COR-L47 (cell line): ENCODE measurements around the gene ZNF576.
"Not testable (repeated sequence)": the region's sequence is repeated elsewhere in the genome, so short reads cannot be mapped to it uniquely, and the experiment has no call there.

Experiments used
- DNase-seq: peaks from one replicate; lab custom pipeline; 2025; lab: John Stamatoyannopoulos, UW

Gene ZNF576, protein sequence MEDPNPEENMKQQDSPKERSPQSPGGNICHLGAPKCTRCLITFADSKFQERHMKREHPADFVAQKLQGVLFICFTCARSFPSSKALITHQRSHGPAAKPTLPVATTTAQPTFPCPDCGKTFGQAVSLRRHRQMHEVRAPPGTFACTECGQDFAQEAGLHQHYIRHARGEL

DNA sequence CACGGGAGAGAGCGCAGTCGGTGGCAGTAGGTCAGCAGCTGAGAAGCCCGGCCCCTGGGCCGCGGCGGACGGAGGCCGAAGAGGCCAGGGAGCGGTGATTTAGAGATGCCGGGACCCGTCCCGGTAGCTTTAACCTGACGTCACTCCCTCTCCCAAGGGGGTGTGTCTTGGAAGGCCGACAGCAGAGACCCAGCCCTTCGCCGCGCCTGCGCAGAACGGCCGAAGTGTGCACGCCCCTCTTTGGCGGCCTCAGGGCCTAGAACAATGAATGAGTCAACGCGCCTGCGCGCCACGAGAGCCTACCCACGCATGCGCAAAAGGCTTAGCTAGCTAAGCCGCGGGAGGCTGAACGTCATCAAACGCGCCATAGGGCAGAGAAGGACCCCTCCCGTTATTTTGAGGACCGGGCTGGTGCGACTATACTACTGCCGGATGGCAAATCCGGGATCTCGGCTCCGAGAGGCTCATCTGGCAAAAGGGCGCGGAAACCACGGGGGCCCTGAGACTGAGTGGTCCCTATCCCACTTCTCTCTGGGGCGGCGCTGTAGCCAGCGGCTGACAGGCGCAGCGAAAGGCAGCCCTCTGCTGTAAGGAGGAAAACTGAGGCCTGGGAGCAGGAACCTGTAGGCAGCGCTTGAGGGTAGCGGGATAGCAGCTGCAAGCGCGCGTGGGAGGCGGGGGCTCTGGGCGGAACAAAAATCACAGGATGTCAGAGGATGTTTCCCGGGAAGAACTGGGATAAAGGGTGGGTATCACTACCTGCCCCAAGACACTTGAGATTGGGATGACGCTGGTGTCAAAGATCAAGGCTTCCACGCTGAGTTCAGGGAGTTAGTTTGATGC is at the start of gene ZNF576, which contains the start of gene IRGQ:
TSS of gene ZNF576 (plus strand) at position 597 of the 843 bp plus-strand sequence. CDS start 514 bp downstream, outside the sequence.
TSS of gene IRGQ (minus strand) at position 136 of the 843 bp plus-strand sequence. CDS start 796 bp downstream, outside the sequence.
- DNase-seq, result peak; percentile 100

DNA sequence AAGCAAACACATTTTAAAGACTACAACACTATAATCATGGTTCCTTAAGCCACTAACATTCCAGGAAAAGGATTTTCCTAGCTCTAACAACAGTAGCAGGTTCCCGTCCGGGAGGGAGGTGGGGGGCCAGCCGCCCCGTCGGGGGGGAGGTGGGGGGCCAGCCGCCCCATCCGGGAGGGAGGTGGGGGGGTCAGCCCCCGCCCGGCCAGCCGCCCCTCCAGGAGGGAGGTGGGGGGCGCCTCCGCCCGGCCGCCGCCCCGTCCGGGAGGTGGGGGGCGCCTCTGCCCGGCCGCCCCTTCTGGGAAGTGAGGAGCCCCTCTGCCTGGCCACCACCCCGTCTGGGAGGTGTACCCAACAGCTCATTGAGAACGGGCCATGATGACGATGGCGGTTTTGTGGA is 48.5 kb upstream of the ZNF576 start:
- not testable (repeated sequence) for DNase-seq

DNA sequence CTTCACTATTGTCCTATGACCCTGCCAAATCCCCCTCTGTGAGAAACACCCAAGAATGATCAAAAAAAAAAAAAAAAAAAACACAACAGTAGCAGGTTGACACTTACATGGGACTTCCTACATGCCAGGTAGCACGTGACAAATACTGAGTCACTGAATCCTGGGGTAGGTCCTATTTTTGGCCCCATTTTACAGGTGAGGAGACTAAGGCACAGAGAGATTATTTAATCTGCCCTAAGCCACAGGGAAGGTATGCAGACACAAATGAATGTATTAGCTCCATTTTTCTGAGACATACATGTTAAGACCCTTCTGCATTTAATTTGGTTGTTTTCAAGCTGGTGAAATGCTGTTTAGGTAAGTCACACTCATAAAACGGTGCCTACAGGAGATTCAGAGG is 47.7 kb upstream of the ZNF576 start:
- DNase-seq, result no peak

DNA sequence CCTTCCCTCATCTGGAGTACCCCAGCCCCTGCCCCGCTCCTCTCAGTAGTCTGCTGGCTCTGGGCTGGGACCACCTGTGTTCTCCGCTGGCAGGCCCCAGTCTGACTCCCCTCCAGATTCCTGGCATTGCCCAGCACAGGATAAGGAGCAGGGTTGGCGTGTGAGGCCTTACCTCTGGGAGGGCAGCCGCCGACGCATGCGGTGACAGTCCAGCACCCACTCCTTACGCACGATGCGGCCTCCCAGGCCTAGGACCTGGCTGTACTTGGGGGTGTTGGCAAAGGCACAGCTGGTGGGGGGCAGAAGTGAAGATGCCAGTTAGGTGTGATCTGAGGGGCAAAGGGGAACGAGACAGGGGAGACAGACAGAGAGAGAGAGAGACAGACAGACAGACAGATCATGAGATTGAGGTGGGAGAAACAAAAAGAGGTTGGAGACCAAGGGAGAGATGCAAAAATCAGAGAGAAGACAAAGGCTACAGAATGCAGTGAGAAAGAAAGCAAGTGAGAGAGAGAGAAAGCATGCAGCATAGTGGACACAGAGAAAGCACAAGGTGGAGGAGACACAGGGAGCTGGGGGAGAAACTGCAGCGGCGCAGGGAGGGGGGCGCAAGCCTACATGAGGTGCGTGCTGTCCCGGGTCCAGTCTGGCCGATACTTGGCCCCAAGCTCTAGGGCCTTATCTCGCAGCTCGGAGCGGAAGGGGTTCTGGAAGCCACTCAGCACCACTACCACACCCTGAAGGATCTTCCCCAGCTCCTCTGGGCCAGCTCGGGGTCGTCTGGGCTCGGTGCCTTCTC is 44.8 kb upstream of the ZNF576 start:
- no peak for DNase-seq

DNA sequence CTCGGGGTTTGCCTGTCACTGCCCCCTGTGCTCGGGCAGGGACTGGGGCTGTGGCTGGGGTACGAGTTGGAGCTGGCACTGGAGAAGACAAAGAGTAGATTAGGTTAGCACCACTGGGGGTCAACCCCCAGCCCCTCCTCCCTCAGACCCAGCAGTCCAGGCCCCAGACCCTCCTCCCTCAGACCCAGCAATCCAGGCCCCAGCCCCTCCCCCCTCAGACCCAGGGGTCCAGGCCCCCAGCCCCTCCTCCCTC is 44.3 kb upstream of the ZNF576 start:
- no peak for DNase-seq

DNA sequence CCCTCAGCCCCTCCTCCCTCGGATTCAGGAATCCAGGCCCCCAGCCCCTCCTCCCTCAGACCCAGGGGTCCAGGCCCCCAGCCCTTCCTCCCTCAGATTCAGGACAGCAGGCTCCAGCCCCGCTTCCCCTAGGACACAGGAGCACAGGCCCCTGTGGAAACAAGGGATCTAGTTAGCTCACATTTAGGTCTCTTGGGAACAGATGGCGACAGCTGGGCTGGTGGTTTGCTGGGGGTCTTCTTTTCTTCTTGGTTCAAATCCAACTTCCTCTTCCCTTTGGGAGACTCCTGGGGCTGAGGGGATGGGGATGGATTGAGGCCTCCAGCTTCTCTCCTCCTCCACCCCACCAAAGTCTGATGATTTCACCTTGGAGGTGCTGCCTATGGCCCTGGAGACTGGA is 43.8 kb upstream of the ZNF576 start:
- DNase-seq, result no peak

DNA sequence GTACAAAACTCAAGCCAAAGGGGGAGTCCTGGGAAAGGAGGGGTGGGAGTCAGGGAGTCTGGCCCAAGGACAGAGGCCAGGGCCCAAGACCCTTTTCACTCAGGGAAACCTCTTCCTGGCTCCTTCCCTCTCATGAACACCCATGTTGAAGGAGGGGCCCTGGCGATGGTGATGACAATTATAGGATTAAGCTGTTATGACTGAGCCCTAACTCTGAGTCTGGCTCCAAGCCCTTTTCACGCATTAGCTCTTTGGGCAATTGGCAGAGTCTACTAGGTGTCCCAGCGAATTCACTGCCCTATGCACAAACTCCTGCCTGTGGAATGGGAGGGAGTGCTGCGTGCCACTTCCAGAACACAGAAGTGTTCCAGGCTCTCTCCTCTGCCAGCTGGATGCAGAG is 42.7 kb upstream of the ZNF576 start:
- no peak for DNase-seq

DNA sequence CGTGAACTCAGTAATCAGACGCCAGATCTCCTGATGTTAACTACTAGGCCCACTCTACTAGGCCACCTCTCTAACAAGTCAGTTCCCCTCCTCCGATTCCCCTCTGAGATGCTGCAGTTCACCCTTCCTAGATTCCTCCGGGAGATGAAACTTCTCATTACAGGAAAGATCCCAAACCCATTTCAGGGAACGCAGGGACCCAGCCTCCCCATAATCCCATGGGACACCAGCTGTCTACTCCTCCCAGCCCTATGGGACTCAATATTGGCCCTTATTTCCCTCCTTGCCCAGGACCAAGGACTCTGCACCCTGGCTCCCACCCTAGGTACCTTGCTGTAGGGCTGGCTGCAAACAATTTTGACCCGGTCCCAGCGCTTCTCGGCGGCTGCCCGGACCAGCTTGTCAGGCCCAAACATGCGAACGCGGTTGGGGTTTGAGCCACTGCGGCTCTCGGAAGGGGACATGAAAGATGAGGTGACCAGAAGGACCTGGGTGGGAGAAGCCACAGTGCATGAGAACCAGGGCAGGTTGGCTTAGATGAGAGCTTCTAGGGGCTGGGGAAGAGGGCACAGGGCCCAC is 42.0 kb upstream of the ZNF576 start:
- DNase-seq, result no peak

DNA sequence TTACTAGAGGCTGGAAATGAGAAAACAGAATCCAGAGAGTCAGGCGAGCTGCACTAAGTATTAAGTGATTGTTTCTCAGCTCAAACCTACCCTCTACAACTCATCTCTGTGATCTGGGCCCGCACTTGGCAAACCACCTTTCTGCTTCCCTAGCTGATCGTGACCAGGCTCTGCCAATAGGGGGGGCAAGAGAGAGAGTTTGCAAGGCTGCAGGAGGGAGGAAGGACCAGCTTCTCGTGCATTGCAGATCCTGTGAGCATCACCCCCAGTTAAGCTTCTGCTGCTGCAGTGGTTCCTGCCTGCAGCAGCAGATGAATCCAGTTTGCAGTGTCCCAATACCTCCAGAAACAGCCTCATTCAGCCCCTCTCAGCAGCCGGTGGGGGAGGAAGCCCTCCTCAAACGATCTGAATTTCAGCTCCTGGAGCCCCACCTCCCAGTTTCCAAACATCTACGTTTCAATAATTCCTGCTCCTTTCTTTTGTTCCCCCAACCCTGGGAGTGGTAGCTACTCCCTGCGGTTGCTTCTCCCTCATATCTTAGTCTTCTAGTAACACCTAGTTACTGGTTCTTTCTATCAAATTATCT is 41.1 kb upstream of the ZNF576 start:
- peak; percentile 44 for DNase-seq

DNA sequence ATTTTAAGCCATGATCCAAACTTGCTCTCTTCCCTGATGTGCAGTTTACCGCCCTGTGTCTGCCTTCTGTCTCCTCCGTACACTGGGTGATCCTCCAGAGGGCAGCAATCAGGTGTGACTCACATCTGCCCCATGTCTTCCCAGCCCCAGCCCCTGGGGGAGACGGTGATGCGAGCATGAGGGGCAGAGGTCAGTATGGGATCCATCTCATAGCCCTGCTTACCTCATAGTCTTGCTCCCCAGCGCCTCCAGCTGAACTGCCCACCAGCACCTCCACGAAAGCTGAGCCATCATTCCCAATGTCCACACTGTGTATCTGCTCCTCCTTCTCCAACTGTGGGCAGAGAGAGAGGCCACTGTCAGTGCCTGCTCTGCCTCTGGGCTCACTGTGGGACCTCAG is 35.7 kb upstream of the ZNF576 start:
- DNase-seq, result no peak

DNA sequence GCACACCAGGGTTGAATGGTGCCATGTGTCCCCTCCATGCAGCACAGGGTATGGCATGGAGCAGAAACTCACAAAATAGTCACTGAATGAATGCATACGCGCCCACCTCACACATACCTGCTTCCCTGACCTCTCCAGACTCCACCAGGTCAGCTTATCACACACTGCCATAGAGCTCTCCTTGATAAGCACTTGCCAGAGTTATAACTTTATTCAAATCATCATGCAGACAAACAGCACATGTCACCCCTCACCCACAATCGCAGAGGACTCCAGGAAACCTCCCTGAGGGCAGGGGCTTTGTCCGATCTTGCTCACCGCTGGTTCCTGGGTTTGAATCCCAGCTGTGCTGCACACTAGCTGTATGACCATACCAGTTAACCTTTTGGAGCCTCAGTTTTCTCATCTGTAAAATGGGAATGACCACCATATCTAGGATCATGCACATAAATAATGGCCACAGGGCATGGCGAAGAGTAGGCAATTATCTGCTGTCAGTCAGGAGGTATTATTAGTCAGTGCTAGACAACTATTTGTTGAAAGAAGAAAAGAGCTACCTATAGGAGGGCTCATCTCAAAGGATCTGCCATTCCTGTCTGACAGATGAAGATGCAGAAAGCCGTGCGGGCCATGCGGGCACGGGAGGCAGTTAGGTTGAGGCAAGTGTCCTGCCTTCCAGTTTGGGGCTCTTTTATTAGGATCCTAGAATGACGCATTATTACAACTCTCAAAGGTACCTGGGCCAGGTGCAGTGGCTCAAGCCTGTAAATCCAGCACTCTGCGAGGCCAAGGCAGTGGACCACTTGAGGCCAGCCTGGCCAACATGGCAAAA is 35.0 kb upstream of the ZNF576 start:
- no peak for DNase-seq

DNA sequence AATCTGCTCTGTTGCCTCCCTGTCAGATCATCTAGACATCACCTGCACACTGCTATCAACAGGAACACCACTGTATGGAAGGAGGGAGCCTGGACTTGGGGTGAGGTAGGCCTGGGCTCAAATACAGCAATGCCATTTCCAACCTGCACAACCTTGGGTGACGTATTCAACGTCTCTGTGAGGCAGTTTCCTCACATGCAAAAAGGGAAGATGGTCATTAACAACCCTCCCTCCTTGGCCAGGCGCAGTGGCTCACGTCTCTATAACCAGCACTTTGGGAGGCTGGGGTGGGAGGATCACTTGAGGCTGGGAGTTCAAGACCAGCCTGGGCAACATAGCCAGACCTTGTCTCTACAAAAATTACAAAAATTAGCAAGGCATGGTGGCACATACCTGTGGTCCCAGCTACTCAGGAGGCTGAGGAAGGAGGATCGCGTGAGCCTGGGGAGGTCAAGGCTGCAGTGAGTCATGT is 34.1 kb upstream of the ZNF576 start:
- no peak for DNase-seq

DNA sequence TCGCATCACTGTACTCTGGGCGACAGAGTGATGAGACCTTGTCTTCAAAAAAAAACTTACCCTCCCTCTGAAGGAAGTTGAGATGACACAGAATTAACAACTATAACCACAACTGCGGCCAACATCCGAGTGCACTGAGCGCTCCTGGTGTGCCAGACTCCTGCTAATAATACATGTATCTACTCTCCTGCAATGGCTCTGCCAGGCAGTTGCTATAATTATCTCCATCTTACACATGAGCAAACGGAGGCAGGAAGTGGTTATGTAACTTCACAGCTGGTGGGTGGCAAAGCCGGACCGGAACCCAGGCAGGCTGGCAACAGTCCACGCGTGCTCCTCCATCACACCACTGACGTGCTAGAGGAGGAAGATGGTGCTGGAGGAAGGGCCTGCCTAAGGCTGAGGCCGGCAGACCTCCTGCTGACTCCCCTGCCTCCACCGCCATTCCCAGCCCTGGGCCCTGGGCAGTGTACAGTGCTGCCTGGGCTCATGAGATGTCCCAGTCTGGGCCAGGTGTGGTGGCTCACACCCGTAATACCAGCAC is 33.6 kb upstream of the ZNF576 start:
- DNase-seq, result peak; percentile 84

DNA sequence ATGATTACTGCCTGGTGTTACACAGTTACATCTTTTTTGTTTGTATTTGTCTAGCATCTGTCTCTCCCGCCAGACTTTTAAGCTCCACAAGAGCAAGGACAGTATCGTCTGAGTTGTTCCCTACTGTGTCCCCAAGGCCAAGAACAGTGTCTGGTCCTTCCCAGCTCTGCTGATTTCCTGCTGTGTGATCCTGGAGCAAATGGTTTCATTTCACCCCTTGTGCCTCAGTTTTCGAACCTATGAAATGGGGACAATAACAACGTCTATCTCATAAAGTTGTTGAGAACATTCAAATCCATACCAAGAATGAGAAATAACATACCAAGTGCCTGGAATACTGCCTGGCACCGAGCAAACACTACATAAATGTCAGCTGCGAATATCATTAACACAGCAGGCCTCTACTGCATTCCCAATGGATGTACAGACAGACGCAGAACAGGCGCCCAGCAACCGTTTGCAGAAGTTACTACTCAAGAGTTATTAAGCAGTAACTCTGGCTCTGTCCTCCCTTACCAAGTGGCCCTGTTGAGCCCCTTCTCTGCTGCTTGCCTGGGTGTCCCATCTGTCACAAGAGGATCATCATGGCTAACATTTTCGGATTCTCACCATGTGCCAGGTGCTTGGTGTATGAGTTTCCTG is 32.5 kb upstream of the ZNF576 start:
- no peak for DNase-seq

DNA sequence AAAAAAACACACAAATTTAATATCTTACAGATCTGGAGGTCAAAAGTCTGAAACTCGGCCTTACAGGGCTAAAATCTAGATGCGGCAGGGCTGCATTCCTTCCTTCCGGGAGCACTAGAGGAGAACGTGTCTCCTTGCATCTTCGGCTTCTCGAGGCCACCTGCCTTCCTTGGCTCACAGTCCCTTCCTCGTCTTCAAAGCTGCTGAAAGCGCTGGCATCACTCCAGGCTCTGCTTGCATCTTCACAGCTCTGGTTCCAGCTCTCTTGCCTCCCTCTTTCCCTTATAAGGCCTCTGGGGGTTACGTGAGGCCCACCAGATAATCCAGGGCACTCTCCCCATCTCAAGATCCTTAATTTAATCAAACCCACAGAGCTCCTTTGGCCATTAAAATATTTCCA is 31.6 kb upstream of the ZNF576 start:
- no peak for DNase-seq

DNA sequence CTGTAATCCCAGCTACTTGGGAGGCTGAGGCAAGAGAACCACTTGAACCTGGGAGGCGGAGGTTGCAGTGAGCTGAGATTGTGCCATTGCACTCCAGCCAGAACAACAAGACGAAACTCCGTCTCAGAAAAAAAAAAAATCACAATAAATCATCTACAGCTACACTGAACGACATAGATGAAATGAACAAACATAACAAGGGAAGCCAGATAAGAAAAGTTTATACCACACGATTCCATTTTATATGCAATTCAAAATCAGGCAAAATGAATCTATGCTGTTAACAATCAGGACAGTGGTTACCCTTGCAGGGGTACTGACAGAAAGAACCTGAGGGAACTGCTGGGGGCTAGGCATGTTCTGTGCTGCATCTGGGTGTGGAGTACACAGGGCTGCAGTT is 26.7 kb upstream of the ZNF576 start:
- no peak for DNase-seq

DNA sequence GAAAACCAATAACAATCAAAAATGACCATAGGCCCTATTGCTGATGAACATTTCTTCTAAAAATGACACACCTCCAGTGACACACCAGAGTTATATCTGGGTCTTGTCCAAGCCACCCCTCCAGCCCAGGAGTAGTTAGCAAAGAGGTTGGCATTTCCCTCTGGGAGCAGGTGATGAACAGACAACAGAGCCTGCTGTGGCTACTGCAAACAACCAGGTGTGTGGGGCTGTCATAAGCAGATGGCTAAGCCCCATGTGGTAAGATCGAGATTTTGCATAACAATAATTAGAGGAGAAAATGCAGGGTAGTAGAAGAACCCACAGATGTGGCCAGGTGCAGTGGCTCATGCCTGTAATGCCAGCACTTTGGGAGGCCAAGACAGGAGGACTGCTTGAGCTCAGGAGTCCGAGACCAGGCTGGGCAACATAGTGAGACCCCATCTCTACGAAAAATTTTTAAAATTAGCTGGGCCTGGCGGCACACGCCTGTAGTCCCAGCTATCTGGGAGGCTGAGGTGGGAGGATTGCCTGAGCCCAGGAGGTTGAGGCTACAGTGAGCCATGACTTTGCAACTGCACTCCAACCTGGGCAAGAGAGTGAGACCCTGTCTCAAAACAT is 26.1 kb upstream of the ZNF576 start:
- DNase-seq, result peak; percentile 91

DNA sequence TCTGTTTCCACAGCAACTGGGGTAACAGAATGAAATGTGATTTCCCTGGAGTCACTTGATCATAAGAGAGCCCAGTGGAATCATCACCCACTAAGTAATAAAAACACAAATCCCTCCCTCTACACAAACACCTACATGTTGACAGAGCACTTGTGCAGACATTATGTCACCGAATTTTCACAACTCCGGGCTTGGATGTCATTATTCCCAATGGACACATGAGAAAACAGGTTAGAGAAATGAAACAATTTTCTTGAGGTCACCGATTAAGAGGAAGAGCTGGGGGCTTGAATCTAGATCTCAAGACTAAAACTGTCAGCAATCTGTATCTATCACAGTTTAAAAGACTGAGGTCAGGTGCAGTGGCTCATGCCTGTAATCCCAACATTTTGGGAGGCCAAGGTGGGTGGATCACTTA is 24.2 kb upstream of the ZNF576 start:
- no peak for DNase-seq

DNA sequence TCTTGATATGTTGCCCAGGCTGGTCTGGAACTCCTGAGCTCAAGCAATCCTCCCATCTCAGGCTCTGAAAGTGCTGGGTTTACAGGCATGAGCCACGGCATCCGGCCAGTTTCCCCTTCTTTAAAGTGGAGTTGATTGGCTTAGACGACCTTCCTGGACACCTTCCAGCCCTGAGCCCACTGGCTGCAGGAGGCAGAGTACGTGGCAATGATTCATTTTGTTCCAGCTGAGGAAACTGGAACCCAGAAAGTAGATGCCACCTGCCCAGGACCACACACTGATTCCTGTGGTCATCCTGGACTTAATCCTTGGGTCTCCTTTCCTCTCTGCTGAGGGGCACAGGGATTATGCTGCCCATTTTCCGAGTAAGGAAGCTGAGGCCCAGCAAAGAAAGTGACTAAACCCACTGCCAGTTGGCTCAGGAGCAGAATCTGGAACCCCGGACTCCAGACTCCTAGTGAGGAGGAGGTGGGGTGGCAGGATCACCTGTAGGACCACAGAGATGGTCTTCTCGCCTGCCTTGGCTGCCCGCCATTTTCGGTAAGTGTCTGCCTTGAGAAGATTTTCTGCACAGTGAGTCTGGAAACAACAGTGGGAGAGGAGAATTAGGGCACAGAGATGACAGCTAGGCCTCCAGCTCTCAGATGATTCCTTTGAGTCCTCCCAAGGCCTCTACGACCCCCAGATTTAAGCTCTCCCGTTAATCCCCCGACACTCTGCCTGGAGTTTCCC is 21.8 kb upstream of the ZNF576 start:
- no peak for DNase-seq
